A673 (cell line): ENCODE results near the gene DNAH14.

Experiments
- EZH2 ChIP-seq: fragments of 200-600 bp; sonication (generic); IDR thresholded peaks from 2 replicates; pipeline ENCODE4 v1.6.1; 2017; ENCODE audit warnings: borderline replicate concordance, low read depth, mild to moderate bottlenecking, mixed read lengths, antibody characterized with exemption, low read length; ENCODE audit not compliant: poor library complexity, severe bottlenecking
- TF ChIP-seq, protein P1 (sequence below): fragments of 300-800, 200-600 bp; sonication (generic); conservative IDR thresholded peaks from 2 replicates; pipeline ENCODE4 v1.5.1; 2017; ENCODE audit warnings: low read depth, mild to moderate bottlenecking, antibody characterized with exemption, low read length, moderate library complexity, mixed read lengths

DNA sequence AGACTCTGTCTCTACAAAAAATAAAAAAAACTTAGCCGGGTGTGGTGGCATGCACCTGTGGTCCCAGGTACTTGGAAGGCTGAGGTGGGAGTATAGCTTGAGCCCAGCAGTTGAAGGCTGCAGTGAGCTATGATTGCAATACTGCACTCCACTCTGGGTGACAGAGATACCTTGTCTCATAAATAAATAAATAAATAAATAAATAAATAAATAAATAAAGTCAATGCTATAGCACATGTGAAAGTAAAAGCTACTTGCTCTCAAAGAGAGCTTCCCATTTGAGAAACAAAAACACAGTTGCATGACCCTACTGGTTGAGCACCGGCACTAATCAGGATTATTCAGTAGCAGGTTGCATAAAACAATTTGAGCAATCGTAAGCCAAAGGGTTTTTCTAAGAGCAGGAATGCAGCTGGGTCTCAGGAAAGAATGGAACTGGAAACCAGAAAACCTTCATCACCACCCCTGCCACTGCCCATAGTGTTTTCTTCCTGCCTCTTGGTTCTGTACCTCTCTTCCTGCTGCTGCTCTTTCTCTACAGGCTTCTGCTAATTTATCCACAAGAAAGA, 29.3 kb upstream of the DNAH14 start:
- TF ChIP-seq, protein P1, sequence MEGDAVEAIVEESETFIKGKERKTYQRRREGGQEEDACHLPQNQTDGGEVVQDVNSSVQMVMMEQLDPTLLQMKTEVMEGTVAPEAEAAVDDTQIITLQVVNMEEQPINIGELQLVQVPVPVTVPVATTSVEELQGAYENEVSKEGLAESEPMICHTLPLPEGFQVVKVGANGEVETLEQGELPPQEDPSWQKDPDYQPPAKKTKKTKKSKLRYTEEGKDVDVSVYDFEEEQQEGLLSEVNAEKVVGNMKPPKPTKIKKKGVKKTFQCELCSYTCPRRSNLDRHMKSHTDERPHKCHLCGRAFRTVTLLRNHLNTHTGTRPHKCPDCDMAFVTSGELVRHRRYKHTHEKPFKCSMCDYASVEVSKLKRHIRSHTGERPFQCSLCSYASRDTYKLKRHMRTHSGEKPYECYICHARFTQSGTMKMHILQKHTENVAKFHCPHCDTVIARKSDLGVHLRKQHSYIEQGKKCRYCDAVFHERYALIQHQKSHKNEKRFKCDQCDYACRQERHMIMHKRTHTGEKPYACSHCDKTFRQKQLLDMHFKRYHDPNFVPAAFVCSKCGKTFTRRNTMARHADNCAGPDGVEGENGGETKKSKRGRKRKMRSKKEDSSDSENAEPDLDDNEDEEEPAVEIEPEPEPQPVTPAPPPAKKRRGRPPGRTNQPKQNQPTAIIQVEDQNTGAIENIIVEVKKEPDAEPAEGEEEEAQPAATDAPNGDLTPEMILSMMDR, result no peak
- TF ChIP-seq EZH2, result no peak
